ENCODE data around the gene DLX4. TPM values are rescaled to one million over a fixed set of nuclear protein-coding genes. Genes with fewer than 3 reads are reported as not detected.

The DLX4 gene
- not detected in 2 replicates for total RNA-seq (2013; cell fraction: nucleolus; rRNA removed)
- total RNA-seq (2014; rRNA removed) (0.17 TPM in 1 of 2 replicates, not detected in the other), total RNA-seq (2014; rRNA removed; fragmentation: Illumina TruSeq; extraction: Trizol) (0.09 TPM in 1 of 2 replicates, not detected in the other), total RNA-seq (2021) (0.23 and 0.43 TPM in 2 replicates), polyA plus RNA-seq (2011; rRNA removed) (0.15 and 0.26 TPM in 2 replicates), polyA plus RNA-seq (2014; fragmentation: Illumina TruSeq; extraction: Trizol) (0.13 and 0.24 TPM in 2 replicates), polyA plus RNA-seq (2014; fragmentation: Nextera tagmentation; extraction: Ambion mirVana) (under 1 TPM; 0.05 to 0.09 TPM), polyA plus RNA-seq (2014; rRNA removed) (0.29 and 0.43 TPM in 2 replicates), polyA plus RNA-seq (2016; fragmentation: Nextera tagmentation; extraction: Ambion mirVana) (under 1 TPM; 0.13 to 0.16 TPM), polyA minus RNA-seq (2011; rRNA and poly(A)+ RNA removed) (0.21 TPM in 1 of 2 replicates, not detected in the other), Bru-seq, nascent RNA (percentile 21 among the genes with signal in this experiment), BruChase-seq, experiment 1, labeled RNA remaining after a 6-hour chase (percentile 30 among the genes with signal in this experiment), BruChase-seq, experiment 2, labeled RNA remaining after a 2-hour chase (percentile 31 among the genes with signal in this experiment)
- polyA plus RNA-seq (2011; ENCODE audit: low read depth), result not detected
- 0.16 and 0.27 TPM in 2 replicates for polyA plus RNA-seq (2011; cell fraction: cytosol; rRNA removed)
- 3.0 and 3.2 TPM in 2 replicates for polyA plus RNA-seq (2011; cell fraction: nucleus; rRNA removed)
- 0.34 and 0.39 TPM in 2 replicates for polyA plus RNA-seq (2012)
- not detected in 2 replicates for polyA minus RNA-seq (2011; cell fraction: cytosol; rRNA and poly(A)+ RNA removed)
- not detected in 2 replicates for polyA minus RNA-seq (2011; cell fraction: nucleus; rRNA and poly(A)+ RNA removed)
- long read RNA-seq, experiment 1, result 0 reads
- long read RNA-seq, experiment 2, result 0 reads

GRCh38 chr17:49969134-49969759, at the start of gene DLX4:
DLX4 (plus strand) TSS chr17:49969190; CDS start chr17:49969469, 279 bp downstream.
- ATAC-seq, result peak; percentile 14
- H3K4me2 ChIP-seq (ENCODE audit: control insufficient read depth, insufficient read depth), result peak within 1 kb of the TSS; percentile 96
- CTCF ChIA-PET, result interaction anchor here (1.0 kb wide), 1 partner anchor 29 kb away, joined by 6 read pairs; no protein-coding TSS in a partner anchor
- SMC1A ChIA-PET (ENCODE audit: uncharacterized antibody, unreplicated experiment), result no interaction called here
- H3K27ac ChIP-seq (ENCODE audit: control insufficient read depth, insufficient read depth), result no peak within 1 kb of the TSS
- H2AFZ ChIP-seq (ENCODE audit: control insufficient read depth, low read depth, low read length), result peak within 1 kb of the TSS; percentile 85
- H3K9me3 ChIP-seq (replicated peaks; ENCODE audit: control insufficient read depth, insufficient read depth, low read length), result no peaks in the 10 kb centered on the region
- RAD21 ChIA-PET (ENCODE audit: unreplicated experiment), result no interaction called here
- intact Hi-C loops (cut with micrococcal nuclease; ENCODE audit: unreplicated experiment) (no loop called here), in situ Hi-C loops (cut with MboI) (no loop called here)
- peaks cover 30 to 40% of the 10 kb centered on the region in 2 experiments for H3K27me3 ChIP-seq (replicated peaks in 1 of 2; ENCODE audit: control insufficient read depth in 2 of 2, insufficient read depth in 2 of 2, low read length in 1 of 2)
- 17% methylated on average over 29 of the region's 45 CpGs for WGBS (ENCODE audit: insufficient coverage, insufficient replicate concordance, low lambda C conversion rate, missing lambda C conversion rate)
- POLR2A ChIA-PET, result no interaction called here
- no peak for FAIRE-seq
- H3K4me3 ChIP-seq, result peak within 1 kb of the TSS; percentile 77
- BruUV-seq (replicated peaks), result no TSS peak
- H3K4me1 ChIP-seq (ENCODE audit: control insufficient read depth, insufficient read depth, low read length), result no peaks in the 10 kb centered on the region; the same call in 1 of the 2 replicates
- no peak within 1 kb of the TSS for H3K9ac ChIP-seq (ENCODE audit: control insufficient read depth, insufficient read depth, low read length)
- H3K79me2 ChIP-seq (ENCODE audit: control insufficient read depth, insufficient read depth, low read length), result no peaks in the 10 kb centered on the region
- H3K36me3 ChIP-seq (ENCODE audit: control insufficient read depth in 2 of 2, insufficient read depth in 2 of 2, low read length in 1 of 2), result no peaks in the 10 kb centered on the region
- no peaks in the 10 kb centered on the region for H4K20me1 ChIP-seq (ENCODE audit: control insufficient read depth, insufficient read depth)
- DNase-seq (ENCODE audit: low read depth, low spot score), result no peak
- TF ChIP-seq SREBF1 (IDR thresholded peaks at IDR 0.05; ENCODE audit: low read length) (no peak), ETV6 (conservative IDR thresholded peaks at IDR 0.05 in 1 of 2, IDR thresholded peaks at IDR 0.05 in 1 of 2; ENCODE audit: borderline replicate concordance in 1 of 2, low read depth in 1 of 2) (no peak), IKZF2 (IDR thresholded peaks at IDR 0.05) (no peak), RBBP5 (conservative IDR thresholded peaks at IDR 0.05) (no peak), KDM1A (IDR thresholded peaks at IDR 0.05; ENCODE audit: borderline replicate concordance) (no peak), HDAC2 (IDR thresholded peaks at IDR 0.05) (no peak), ASH2L (IDR thresholded peaks at IDR 0.05; ENCODE audit: borderline replicate concordance, low read depth) (no peak), ZNF384 (IDR thresholded peaks at IDR 0.05; ENCODE audit: borderline replicate concordance, low read depth, low read length) (no peak), FOXK2 (IDR thresholded peaks at IDR 0.05) (no peak), USF2 (IDR thresholded peaks at IDR 0.05; ENCODE audit: borderline replicate concordance, low read depth, low read length) (no peak), MXI1 (IDR thresholded peaks at IDR 0.05; ENCODE audit: low read depth, low read length) (no peak), ZBTB11 (CRISPR knock-in tag; IDR thresholded peaks at IDR 0.05) (no peak), EGR1 (IDR thresholded peaks at IDR 0.05; ENCODE audit: borderline replicate concordance in 1 of 2, low read depth in 2 of 2, low read length in 2 of 2) (no peak), WRNIP1 (IDR thresholded peaks at IDR 0.05; ENCODE audit: borderline replicate concordance, low read depth, low read length) (no peak), HCFC1 (IDR thresholded peaks at IDR 0.05; ENCODE audit: low read length) (no peak), CBFB (IDR thresholded peaks at IDR 0.05; ENCODE audit: low read depth) (no peak)
